Panc1 (cell line): Measurements from ENCODE around the gene MRC2. TPM values are rescaled to one million over a fixed set of nuclear protein-coding genes. Genes with fewer than 3 reads are reported as not detected.
A peak's percentile ranks its signal among the peaks of the same experiment; 100 is the strongest.

Source experiments
- ATAC-seq: fragments of 200-7000 bp; cut with Tn5 transposase; 2 replicates; pipeline ENCODE4 v1.9.1; 2020; ENCODE audit warnings: mild to moderate bottlenecking, moderate library complexity
- BruUV-seq: library from RNA; stranded (reverse); fragments of 400-500 nt; replicated peaks from 2 replicates; lab custom pipeline; 2021; lab: Mats Ljungman, UMichigan
- CTCF ChIA-PET: fragments of 300-600 bp; sonication (Branson Sonifier 250); formaldehyde crosslinking; loops from one replicate; lab custom pipeline; 2022; ENCODE audit warnings: antibody characterized with exemption; lab: Charles Lee
- POLR2A ChIA-PET: fragments of 300-600 bp; sonication (Branson Sonifier 250); formaldehyde crosslinking; loops from one replicate; lab custom pipeline; 2022; ENCODE audit warnings: antibody characterized with exemption; lab: Charles Lee
- DNase-seq: peaks from one replicate; pipeline ENCODE4 v3.0.0-alpha.2; 2010; ENCODE audit warnings: low read depth, low spot score
- H3K27ac ChIP-seq: 2 replicates; pipeline ENCODE4 v1.5.1; 2011; ENCODE audit warnings: mild to moderate bottlenecking, low read length, inconsistent platforms
- H3K27me3 ChIP-seq: fragments of 200-500 bp; sonication (Bioruptor generic); 2 replicates; pipeline ENCODE4 v1.6.0; 2014; ENCODE audit warnings: low read length, inconsistent platforms; ENCODE audit not compliant: control insufficient read depth, insufficient read depth
- H3K36me3 ChIP-seq: fragments of 200-500 bp; sonication (Bioruptor generic); 2 replicates; pipeline ENCODE4 v1.5.1; 2014; ENCODE audit warnings: inconsistent platforms, mild to moderate bottlenecking, low read length, moderate library complexity; ENCODE audit not compliant: control insufficient read depth, insufficient read depth
- H3K4me1 ChIP-seq: 2 replicates; pipeline ENCODE4 v1.5.1; 2011; ENCODE audit warnings: inconsistent platforms, mild to moderate bottlenecking, low read length, moderate library complexity; ENCODE audit not compliant: control insufficient read depth, insufficient read depth
- H3K4me3 ChIP-seq, 2 experiments: 2 replicates each; pipeline ENCODE4 v1.5.1; 2011 to 2012; ENCODE audit warnings: low read depth in 2 of 2, low read length in 2 of 2, mild to moderate bottlenecking in 2 of 2, inconsistent platforms in 1 of 2, moderate library complexity in 1 of 2
- H3K9me3 ChIP-seq: fragments of 200-500 bp; sonication (Bioruptor generic); 2 replicates; pipeline ENCODE4 v1.5.1; 2014; ENCODE audit warnings: low read depth, mild to moderate bottlenecking, inconsistent platforms, low read length, moderate library complexity; ENCODE audit not compliant: control insufficient read depth, insufficient read depth
- CTCF ChIP-seq: fragments of 450-650 bp; IDR thresholded peaks from 2 replicates; pipeline ENCODE4 v1.5.1; 2017; ENCODE audit warnings: mild to moderate bottlenecking
- POLR2AphosphoS5 ChIP-seq: IDR thresholded peaks from 2 replicates; pipeline ENCODE4 v1.6.1; 2012; ENCODE audit warnings: mild to moderate bottlenecking, low read depth, low read length, moderate library complexity
- SIN3A ChIP-seq: IDR thresholded peaks from 2 replicates; pipeline ENCODE4 v1.6.1; 2012; ENCODE audit warnings: low read depth, mild to moderate bottlenecking, low read length, moderate library complexity, borderline replicate concordance; ENCODE audit not compliant: insufficient read depth
- TCF7L2 ChIP-seq: IDR thresholded peaks from 2 replicates; pipeline ENCODE4 v1.6.1; 2011; ENCODE audit warnings: mild to moderate bottlenecking, low read depth, low read length, inconsistent platforms
- in situ Hi-C: cut with HindIII; loops from 2 replicates; pipeline ENCODE4 v1.10.0; 2016; ENCODE audit warnings: low sequenced_read_pairs, low pct_unique_long_range_greater_than_20kb
- intact Hi-C: fragments of 100-400 bp; cut with micrococcal nuclease; formaldehyde crosslinking; loops from one replicate; pipeline ENCODE4 v1.10.0; 2022; ENCODE audit not compliant: unreplicated experiment
- total RNA-seq: library from RNA; stranded (reverse); gene quantifications from one replicate; pipeline ENCODE4 v1.2.1, GENCODE V29; 2021; ENCODE audit not compliant: unreplicated experiment
- TF ChIP-seq, protein P1 (sequence below), 2 experiments: IDR thresholded peaks; 2 replicates each; pipeline ENCODE4 v1.6.1; 2011 to 2012; ENCODE audit warnings: low read depth in 2 of 2, control low read depth in 1 of 2, low read length in 1 of 2, mild to moderate bottlenecking in 1 of 2, moderate library complexity in 1 of 2; ENCODE audit not compliant: insufficient read depth in 1 of 2

MRC2 gene
- total RNA-seq, 1 experiment from 2014 or later = 120 TPM

GRCh38 chr17:62700964-62701705, 73.7 kb downstream of the MRC2 start:
- BruUV-seq = no TSS peak
- H3K4me3 ChIP-seq = no peak overlapping the region
- H3K9me3 ChIP-seq = no peaks in the 10 kb centered on the region
- ATAC-seq (no peak), DNase-seq (no peak)
- ChIA-PET CTCF (interaction anchor here (0.9 kb wide), 1 partner anchor 706 kb away, joined by 3 read pairs; no protein-coding TSS in a partner anchor), POLR2A (no interaction called here)
- intact Hi-C loops = loop anchor here (10.0 kb wide), 1 partner anchor 704 kb away; no protein-coding TSS in a partner anchor
- no peaks in the 10 kb centered on the region for H3K27me3 ChIP-seq
- in situ Hi-C loops = no loop called here
- peaks cover 26% of the 10 kb centered on the region for H3K4me1 ChIP-seq
- no peaks in the 10 kb centered on the region for H3K36me3 ChIP-seq
- no peak for TF ChIP-seq TCF7L2
- no peak for TF ChIP-seq CTCF
- no peak for TF ChIP-seq POLR2AphosphoS5
- TF ChIP-seq, protein P1, sequence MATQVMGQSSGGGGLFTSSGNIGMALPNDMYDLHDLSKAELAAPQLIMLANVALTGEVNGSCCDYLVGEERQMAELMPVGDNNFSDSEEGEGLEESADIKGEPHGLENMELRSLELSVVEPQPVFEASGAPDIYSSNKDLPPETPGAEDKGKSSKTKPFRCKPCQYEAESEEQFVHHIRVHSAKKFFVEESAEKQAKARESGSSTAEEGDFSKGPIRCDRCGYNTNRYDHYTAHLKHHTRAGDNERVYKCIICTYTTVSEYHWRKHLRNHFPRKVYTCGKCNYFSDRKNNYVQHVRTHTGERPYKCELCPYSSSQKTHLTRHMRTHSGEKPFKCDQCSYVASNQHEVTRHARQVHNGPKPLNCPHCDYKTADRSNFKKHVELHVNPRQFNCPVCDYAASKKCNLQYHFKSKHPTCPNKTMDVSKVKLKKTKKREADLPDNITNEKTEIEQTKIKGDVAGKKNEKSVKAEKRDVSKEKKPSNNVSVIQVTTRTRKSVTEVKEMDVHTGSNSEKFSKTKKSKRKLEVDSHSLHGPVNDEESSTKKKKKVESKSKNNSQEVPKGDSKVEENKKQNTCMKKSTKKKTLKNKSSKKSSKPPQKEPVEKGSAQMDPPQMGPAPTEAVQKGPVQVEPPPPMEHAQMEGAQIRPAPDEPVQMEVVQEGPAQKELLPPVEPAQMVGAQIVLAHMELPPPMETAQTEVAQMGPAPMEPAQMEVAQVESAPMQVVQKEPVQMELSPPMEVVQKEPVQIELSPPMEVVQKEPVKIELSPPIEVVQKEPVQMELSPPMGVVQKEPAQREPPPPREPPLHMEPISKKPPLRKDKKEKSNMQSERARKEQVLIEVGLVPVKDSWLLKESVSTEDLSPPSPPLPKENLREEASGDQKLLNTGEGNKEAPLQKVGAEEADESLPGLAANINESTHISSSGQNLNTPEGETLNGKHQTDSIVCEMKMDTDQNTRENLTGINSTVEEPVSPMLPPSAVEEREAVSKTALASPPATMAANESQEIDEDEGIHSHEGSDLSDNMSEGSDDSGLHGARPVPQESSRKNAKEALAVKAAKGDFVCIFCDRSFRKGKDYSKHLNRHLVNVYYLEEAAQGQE (IDR thresholded peaks at IDR 0.05; ENCODE audit: insufficient read depth in 1 of 2, low read depth in 2 of 2, low read length in 1 of 2) = no peak
- TF ChIP-seq SIN3A = no peak
- peak overlapping the region; percentile 30; the same call in 1 of the 2 replicates for H3K27ac ChIP-seq

DNA sequence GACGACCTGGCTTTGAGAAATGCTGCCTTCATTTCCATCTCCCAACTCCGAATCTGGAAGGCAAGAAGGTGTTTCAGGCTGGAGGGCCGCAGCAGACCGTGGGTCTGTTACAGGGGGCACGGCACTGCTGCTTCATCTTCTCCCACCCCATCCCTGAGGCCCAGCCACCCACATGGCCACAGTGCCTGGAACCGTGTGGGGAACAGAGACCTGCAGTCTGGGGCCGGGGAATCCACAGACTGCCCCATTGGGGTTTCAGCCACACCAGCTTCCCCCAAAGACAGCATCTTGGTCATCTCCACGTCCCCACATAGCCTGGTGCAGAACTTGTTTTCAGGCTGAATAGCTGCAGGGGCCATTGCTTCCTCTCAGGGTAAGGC, 74.2 kb downstream of the MRC2 start:
- Histone ChIP-seq H3K4me3 (no peak overlapping the region), H3K27ac (peak overlapping the region; percentile 30; the same call in 1 of the 2 replicates), H3K4me1 (peaks cover 29% of the 10 kb centered on the region), H3K9me3 (no peaks in the 10 kb centered on the region), H3K27me3 (no peaks in the 10 kb centered on the region), H3K36me3 (no peaks in the 10 kb centered on the region)
- in situ Hi-C loops = no loop called here
- ChIA-PET POLR2A (no interaction called here), CTCF (no interaction called here)
- TF ChIP-seq POLR2AphosphoS5 (no peak), SIN3A (no peak), TCF7L2 (no peak), CTCF (no peak)
- TF ChIP-seq, protein P1 (IDR thresholded peaks at IDR 0.05; ENCODE audit: insufficient read depth in 1 of 2, low read depth in 2 of 2, low read length in 1 of 2) = no peak
- no TSS peak for BruUV-seq
- DNase-seq (no peak), ATAC-seq (no peak)
- intact Hi-C loops = loop anchor here (10.0 kb wide), 1 partner anchor 703 kb away; no protein-coding TSS in a partner anchor
